ENCODE measurements around the gene ELL3.
"Not testable (repeated sequence)": the region's sequence is repeated elsewhere in the genome, so short reads cannot be mapped to it uniquely, and the experiment has no call there.

The ELL3 gene

DNA sequence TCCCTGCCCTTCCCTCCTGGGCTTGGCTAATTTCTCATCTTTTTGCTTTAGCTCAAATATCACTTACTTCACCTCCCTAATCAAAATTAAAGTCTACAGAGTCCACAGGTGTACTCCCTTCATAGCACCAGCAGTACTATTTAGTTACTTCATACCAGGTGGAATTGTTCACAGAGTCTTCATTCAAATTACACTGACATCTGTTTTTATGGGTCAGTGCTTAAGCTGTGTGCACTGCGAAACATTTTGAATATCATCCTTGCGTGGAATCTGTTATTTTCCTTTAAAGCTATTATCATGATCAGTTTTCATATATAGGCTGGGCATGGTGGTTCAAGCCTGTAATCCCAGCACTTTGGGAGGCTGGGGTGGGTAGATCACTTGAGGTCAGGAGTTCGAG, 12.6 kb upstream of the ELL3 start:
- no peak for DNase-seq

DNA sequence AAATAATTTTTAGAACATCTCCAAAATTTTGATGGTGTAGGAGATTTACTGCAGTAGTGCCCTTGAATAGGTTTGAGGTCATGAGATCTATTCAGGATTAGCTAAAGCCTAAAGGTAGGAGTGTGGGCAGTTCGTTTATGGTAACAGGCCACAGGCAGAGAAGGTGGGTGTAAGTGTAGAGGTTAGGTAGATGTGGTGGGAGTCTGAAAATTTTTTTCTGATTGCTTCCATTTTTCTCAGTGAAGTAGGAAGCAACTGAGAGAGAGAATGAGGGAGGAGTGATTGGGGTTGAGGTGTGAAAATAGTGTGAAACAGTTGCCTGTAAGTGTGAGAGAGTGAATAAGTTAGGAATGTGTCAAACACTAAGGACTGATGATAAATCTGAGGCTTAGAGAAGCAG, 2.2 kb upstream of the ELL3 start:
- no peak for DNase-seq

DNA sequence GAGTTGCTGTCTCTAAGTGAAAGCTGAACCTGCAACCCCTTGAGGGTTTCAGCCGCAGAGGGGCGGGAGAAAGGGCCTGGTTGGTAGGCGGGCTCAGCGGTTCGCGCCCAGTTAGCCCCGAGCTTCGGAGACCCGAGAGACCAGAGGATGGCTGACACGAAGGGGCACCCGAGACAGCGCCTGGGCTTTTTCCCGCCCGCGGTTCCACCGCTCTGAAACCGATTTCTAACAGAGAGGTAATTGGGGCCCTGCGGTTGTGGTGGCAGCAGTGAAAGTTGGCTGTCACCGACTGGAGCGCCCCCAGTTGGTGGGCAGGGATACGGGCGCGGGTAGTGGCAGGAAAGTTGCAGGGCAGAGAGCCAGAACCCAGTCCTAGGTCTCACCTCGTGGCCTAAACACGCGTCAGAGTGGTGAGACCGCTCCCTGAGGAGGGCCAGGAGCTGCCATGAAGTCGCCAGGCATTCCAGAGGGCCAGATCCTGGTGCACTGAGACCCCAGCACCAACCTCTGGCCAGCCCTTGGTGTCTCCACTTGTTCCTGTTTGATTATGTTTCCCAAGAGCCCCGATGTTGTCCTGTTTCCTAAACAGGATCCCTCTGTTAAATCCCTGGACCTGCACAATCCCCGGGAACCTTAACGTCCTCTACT, 625 bp upstream of the ELL3 start:
- peak; percentile 95 for DNase-seq

DNA sequence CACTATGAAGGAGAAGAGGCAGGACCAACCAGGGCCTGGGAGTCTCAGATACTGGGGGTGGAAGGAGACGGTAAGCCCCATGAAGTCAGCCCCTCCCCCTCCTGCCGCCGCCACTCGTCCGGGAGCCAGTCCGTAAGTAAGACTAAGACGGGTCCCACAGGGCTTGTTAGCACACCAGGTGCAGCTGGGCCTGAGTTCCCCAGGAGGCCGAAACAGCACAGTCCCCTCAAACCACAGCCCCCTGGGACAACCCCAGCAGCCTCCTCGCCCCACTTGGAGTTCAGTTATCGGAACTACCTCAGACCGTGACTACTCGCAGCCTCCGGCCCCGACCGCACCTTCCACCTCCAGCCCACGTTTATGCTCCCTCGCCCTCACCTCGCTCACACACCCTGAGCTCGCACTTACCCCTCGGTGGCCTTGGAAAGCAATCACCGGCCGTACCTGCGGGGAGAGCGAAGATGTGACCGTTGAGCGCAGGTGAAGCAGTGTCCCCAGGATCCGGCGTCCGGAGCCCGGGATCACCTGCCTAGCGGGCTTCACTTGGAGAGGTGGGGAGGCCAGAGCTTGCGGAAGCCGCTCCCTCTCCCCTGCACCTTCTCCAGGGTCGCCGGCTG, 557 bp downstream of the ELL3 start:
- no peak for DNase-seq

DNA sequence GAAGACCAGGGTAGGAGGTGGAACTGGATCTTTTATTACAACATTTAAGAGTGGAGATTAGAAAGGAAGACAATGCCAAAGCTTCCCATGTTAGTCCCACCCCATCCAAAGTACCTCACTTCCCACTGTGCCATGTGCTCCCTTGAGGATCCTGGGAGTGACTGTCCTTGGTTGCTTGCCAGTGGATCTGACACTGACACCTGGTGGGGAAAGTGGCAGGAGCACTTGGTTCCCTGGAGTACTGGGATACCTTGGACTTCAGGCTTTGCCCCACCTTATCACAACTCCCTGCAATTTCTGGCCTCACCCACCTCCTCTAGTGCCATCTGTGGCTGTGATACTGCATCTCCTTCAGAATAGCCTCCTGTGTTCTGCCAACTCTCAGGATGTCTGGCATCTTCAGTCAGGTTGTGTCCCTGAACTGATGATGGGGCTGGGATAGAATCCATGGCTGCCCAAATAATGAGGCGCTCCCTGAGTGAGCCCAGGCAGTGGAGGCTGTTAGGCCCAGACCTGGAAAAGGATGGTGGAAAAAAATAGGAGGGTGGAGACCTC, 1.3 kb downstream of the ELL3 start:
- DNase-seq = peak; percentile 36

DNA sequence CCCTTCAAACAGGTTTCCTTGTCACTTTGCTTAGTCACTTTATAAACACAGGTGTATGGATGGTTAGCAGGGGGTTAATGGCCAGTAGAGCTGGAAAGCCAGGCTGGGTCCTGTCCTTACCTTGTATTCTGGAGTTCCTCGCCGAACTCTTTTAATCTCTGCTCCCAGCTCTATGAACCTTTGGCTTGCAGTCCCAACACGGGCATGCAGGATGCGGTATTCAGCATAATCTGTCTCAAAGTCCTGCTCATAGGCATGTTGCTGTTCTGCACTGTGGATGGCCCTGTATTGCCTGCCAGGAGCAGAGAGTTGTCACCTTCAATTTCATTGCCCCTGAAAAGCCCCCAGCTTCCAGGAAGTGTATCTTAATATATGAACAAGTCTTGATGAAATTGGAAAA, 2.7 kb downstream of the ELL3 start:
- DNase-seq = no peak

DNA sequence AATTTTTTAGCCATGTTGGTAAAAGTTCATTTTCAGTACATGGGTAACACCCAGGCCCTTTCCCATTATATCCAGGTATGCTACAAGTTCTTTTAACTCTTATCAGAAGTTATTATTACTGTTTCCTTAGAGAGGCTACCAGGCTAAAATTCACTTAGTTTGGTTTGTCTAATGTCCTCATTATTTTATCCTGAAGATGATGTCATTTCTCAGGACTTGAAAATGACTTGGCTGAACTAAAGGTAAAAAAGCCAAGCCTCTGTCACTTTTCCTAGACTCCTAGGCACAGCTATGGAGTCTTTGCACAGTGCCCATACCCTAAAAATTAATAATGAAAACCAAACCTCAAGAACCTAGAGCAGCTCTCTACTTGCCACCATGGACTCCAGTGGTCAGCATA, 4.1 kb downstream of the ELL3 start:
- no peak for DNase-seq

DNA sequence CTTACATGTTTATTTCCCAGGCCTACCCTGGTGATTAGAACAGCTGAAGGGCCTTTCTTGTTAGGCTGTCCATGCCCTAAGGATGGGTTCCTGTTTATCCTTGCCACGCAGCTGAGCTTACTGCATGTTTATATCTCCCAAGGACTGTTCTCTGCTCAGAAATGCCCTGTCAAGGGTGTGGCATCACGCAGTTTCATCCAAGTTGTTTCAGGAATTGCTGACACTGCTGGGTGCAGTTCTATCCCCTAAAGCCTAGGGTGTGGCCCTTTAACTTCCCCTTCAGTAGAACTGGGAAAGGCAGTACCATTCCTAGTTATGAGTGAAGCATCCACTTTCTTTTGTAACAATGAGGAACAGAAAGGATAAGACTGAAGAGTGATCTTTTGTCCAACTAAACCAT, 5.0 kb downstream of the ELL3 start:
- DNase-seq = no peak

DNA sequence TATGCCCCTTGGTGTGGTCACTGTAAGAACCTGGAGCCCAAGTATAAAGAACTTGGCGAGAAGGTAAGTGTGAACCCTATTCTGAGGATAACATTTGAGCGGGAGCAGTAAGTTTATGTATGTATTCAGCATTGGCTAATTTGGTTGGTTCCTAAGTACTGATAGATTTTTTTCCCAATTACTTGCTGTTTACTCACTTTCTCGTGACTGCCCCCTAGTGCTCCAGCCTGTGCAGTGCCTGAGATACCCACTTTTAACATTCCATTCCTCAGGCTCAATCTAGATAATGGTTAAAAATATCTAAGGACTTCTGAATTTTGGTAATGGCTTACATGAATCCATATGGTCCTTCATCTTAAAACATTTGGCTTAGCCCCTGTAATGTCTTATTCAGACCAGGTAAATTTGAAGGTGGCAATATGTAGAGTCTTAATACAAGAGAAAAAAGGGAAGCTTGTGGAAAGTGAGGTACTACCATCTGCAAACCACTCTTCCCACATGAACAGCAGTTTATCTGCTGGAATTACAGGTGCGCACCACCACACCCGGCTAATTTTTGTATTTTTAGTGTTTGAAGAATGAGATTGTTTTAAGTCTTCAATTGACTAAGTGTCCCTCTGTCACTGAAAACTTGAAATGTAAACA, 7.1 kb downstream of the ELL3 start:
- peak; percentile 83 for DNase-seq

DNA sequence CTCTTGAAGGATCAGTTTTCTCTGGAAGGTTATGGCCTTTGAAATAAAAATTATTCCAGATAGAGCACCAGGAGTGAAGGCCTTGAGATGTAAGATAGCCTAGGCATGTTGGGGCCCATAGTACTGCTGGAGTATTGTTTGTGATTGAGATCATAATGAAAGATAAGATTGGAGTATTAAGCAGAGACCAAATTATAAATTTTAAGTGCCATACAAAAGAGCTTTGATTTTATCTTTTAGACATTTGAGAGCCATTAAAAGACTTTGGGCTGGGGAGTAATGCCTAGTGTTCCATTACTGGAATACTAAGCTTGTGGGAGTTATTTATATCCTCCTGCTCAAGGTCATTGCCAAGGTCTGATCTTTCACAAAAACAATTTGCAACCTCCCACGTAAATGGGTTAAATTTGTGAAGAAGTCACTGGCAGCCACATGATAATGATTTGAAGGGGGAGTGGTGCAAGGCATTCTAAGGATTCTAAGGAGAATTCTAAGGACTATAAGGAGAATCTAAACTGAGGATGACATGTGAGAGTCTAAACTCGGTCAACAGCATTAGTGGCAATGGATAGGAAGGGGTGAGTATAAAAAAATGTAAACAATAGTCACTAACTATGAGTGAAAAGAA, 12.8 kb downstream of the ELL3 start:
- no peak for DNase-seq

DNA sequence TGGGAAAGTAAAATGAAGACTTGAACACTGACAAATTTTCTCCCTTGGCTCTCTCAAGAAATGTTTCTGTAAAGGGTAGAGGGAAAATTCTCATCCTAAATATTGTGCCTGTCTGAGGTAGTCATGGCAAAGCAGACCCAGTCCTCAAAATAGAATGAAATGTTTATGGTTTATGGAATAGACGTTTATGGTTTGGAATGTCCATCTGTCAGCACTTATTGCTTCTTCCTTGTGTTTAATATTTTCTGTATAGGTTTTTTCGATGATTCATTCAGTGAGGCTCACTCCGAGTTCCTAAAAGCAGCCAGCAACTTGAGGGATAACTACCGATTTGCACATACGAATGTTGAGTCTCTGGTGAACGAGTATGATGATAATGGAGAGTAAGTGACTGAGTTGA, 13.9 kb downstream of the ELL3 start:
- no peak for DNase-seq

DNA sequence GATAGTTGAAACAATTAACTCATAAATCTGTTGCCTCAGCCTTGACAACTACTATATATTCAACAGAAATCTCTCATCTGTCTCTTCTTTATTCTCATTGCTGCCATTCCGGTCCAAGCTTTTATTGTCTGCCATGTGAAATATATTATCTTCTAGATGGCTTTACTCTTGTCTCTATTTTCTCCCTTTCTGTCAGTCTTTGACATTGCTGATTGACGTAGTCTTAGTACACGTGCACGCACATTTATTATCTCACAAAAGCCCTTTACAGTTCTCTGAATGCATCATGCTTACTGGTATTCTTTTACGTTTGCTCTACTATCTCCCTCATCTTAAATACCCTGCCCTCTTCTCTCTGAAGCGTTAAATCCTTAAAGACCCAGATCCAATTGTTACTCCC, 24.9 kb downstream of the ELL3 start:
- DNase-seq = no peak

DNA sequence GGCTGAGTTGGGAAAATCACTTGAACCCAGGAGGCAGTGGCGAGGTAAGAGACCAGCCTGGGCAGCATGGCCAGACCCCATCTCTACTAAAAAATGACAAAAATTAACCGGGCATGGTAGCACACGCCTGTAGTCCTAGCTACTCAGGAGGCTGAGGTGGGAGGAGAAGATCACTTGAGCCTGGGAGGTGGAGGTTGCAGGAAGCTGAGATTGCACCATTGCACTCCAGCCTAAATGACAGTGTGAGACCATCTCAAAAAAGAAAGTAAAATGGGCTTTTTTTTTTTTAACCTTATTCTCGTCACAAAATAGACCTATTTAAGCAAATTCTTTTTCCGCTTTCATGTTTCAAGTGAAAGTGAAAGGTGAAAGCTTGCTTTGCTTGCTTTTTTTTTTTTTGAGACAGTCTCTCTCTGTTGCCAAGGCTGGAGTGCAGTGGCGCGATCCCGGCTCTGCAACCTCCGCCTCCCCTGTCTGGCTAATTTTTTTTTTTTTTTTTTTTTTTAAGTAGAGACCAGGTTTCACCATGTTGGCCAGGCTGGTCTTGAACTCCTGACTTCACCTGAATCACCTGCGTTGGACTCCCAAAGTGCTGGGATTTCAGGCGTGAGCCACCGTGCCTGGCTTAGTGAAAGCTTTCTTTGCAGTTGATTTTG, 26.9 kb downstream of the ELL3 start:
- DNase-seq = peak; percentile 15

DNA sequence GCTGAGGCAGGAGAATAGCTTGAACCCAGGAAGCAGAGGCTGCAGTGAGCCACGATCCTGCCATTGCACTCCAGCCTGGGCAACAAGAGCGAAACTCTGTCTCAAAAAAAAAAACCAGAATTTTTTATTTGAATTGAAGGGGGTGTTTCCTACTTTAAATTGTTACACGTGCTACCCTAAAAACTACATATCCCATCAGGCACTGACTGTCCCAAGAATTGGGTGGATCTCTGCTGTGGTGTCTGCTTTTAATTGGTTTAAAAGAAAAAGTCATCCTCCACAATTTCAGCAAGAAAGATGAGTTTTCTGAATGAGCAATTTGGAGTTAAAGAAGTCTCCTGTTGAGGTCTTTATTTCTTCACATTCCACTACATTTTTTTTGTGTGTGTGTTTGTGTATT, 28.4 kb downstream of the ELL3 start:
- peak; percentile 64 for DNase-seq

DNA sequence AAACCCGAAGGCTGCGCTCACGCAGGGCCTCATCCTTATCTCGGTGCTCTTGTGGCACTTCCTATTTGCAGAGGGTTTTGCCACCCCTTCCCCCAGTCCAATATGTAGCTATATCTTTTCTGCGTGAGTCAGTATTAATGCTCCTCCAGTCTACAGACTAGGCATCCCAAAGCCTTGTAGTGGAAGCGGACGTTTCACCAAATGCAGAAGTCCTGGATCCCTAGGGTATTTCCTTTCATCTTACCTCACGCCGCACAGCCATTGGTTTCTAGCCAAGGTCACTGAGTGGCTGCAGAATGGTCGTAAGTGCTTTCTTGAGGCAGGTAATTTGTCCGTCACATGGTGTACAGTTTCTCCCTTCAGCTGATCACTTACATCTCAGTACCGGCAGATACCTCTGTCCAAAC, 29.9 kb downstream of the ELL3 start:
- DNase-seq = peak; percentile 73

DNA sequence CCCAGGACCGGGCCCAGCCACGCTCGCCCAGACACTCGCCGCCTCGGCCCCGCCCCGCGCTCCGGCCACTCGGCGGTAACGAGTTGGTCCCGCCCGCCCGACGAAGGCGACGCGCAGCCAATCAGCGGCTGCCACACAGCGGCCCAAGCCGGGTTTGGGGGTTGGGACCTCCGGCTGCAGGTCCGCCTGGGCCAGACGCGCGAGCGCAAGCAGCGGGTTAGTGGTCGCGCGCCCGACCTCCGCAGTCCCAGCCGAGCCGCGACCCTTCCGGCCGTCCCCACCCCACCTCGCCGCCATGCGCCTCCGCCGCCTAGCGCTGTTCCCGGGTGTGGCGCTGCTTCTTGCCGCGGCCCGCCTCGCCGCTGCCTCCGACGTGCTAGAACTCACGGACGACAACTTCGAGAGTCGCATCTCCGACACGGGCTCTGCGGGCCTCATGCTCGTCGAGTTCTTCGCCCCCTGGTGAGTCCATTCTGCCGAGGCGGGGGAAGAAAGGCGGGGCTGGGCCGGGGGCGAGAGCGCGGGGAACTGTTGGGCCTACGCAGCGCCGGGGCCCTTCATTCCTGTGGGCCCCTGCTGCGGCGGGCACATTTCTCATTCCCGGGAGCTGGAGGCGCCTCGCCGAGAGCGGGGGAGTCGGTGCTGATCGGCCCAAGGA, 30.4 kb downstream of the ELL3 start, which contains the start of gene PDIA3:
Gene PDIA3, plus strand, starts transcription at position 194 of the 658 bp plus-strand sequence. Its CDS starts 102 bp downstream, at position 296.
- peak; percentile 96 for DNase-seq

DNA sequence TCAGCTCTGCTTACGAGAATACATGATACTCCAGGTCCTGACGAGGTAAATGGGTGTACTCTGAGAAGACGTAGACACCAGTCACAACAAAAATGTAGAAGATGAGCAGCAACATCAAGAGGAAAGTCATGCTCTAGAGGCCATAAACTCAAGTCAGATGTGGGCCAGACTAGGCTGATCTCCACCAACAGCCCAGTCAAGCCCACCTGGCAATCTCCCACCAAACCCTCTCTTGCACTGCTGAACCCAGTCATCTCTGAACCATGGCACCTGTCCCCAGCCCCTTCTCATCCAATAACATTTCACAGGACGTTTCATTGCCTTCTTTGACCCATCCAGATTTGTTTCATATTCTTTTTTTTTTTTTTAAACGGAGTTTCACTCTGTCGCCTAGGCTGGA, 41.4 kb downstream of the ELL3 start:
- no peak for DNase-seq

DNA sequence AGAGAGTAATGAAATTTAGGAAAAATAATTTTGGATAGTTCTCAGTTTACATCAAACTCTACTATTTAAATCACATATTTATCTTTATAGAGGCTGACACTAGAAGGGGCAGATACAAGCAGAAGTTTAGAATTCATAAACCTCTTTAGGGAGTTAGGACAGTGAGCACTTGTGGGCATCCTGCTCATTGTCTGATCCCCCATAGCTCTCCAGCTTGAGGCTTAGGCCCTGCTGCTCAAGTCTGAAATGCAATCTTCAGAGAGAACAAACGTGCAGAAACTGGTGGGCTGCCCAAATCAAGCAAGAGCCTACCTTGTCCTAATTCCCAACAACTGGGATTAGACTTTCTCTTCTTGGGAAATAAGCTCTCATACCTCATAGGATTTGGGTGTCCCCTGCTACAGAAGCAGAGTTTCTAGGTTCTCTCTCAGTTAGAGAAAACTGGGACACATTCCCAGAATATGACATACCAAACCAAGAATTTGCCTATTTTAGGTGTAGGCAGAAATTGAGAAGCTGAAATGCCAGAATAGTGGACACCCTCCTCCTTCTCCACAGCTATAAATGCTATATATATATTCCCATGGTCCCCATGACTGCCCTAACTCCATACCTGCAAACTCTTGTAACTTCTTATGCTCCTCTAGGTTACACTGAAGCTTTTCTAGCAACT, 48.6 kb downstream of the ELL3 start:
- not testable (repeated sequence) for DNase-seq

DNA sequence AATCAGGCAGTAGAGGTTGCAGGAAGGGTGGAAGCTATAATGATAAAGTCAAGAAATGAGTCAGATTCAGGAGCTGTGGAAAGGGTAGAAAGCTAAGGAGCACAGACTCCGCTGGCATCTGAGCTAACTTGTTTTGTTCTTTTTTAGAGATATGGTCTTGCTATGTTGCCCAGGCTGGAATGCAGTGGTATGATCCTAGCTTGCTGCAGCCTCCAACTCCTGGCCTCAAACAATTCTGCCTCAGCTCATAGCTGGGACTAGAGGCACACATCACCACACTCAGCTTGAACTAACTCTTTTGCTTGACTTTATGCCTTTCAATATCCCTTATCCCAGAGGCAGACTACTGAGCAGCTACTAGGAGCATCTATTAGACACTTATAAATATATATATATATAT, 50.5 kb downstream of the ELL3 start:
- DNase-seq = not testable (repeated sequence)

DNA sequence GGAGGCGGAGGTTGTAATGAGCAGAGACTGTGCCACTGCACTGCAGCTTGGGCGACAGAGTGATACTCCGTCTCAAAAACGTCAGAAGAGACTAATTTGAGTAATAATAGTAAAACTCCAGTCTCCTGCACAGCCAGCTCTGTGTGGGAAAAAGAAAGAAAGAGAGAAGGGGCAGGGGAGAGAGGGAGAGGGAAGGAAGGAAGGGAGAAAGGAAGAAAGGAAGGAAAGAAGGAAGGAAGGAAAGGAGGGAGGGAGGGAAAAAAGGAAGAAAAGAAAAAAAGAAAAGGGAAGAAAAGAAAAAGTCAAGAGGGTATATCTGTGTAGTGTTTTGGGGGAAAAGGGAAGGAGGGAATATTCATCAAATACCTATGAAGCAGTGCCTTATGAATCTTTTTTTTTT, 53.6 kb downstream of the ELL3 start:
- no peak for DNase-seq
